SK-N-SH treated with all-trans-retinoic acid at 6 μM for 48 hours (cell line): ENCODE results near the gene ZNF850.

Experiments used
- ATAC-seq: fragments of 200-7000 bp; cut with Tn5 transposase; 3 replicates; pipeline ENCODE4 v1.9.1; 2020; ENCODE audit warnings: mild to moderate bottlenecking, moderate library complexity
- ARNTL ChIP-seq: fragments of 450-650 bp; formaldehyde crosslinking; IDR thresholded peaks from 2 replicates; pipeline ENCODE4 v1.5.0; 2020; ENCODE audit warnings: low read depth, mild to moderate bottlenecking, moderate library complexity, borderline replicate concordance
- BACH2 ChIP-seq: fragments of 250-450 bp; sonication (Bioruptor Pico); IDR thresholded peaks from 2 replicates; pipeline ENCODE4 v1.9.0; 2021; ENCODE audit warnings: mild to moderate bottlenecking, borderline replicate concordance
- GLIS3 ChIP-seq: fragments of 250-450 bp; sonication (Bioruptor Pico); IDR thresholded peaks from 2 replicates; pipeline ENCODE4 v1.5.0; 2020; ENCODE audit warnings: mild to moderate bottlenecking, moderate library complexity
- ISL1 ChIP-seq: fragments of 250-450 bp; sonication (Bioruptor Pico); IDR thresholded peaks from 2 replicates; pipeline ENCODE4 v2.1.2; 2022; ENCODE audit warnings: mild to moderate bottlenecking, moderate library complexity
- OSR1 ChIP-seq: fragments of 250-450 bp; sonication (Bioruptor Pico); IDR thresholded peaks from 2 replicates; pipeline ENCODE4 v1.8.0; 2022; ENCODE audit warnings: moderate library complexity, mild to moderate bottlenecking, inconsistent platforms
- PPARA ChIP-seq: fragments of 250-450 bp; sonication (Bioruptor Pico); IDR thresholded peaks from 2 replicates; pipeline ENCODE4 v1.5.0; 2020; ENCODE audit warnings: mild to moderate bottlenecking, borderline replicate concordance
- RARB ChIP-seq: fragments of 250-450 bp; sonication (Bioruptor Pico); IDR thresholded peaks from 2 replicates; pipeline ENCODE4 v1.8.0; 2021; ENCODE audit warnings: mild to moderate bottlenecking, moderate library complexity
- SNAI2 ChIP-seq: fragments of 250-450 bp; sonication (Bioruptor Pico); IDR thresholded peaks from 2 replicates; pipeline ENCODE4 v1.5.0; 2020; ENCODE audit warnings: mild to moderate bottlenecking, moderate library complexity
- TCF4 ChIP-seq: fragments of 250-450 bp; sonication (Bioruptor Pico); IDR thresholded peaks from 2 replicates; pipeline ENCODE4 v1.8.0; 2021; ENCODE audit warnings: mild to moderate bottlenecking, moderate library complexity, borderline replicate concordance
- TOX ChIP-seq: fragments of 250-450 bp; sonication (Bioruptor Pico); IDR thresholded peaks from 2 replicates; pipeline ENCODE4 v1.8.0; 2021; ENCODE audit warnings: mild to moderate bottlenecking, moderate library complexity, borderline replicate concordance
- ZC3H10 ChIP-seq: fragments of 250-450 bp; sonication (Bioruptor Pico); IDR thresholded peaks from 2 replicates; pipeline ENCODE4 v1.5.1; 2021; ENCODE audit warnings: mild to moderate bottlenecking, moderate library complexity
- ZFP3 ChIP-seq: fragments of 250-450 bp; sonication (Bioruptor Pico); IDR thresholded peaks from 2 replicates; pipeline ENCODE4 v1.5.0; 2020; ENCODE audit warnings: mild to moderate bottlenecking, moderate library complexity
- ZFP30 ChIP-seq: fragments of 450-650 bp; formaldehyde crosslinking; IDR thresholded peaks from 2 replicates; pipeline ENCODE4 v1.5.0; 2022; ENCODE audit warnings: mild to moderate bottlenecking, moderate library complexity
- ZNF70 ChIP-seq: fragments of 450-650 bp; formaldehyde crosslinking; IDR thresholded peaks from 2 replicates; pipeline ENCODE4 v1.5.0; 2020; ENCODE audit warnings: mild to moderate bottlenecking, moderate library complexity
- ZNF8 ChIP-seq: fragments of 450-650 bp; formaldehyde crosslinking; IDR thresholded peaks from 2 replicates; pipeline ENCODE4 v1.5.0; 2020; ENCODE audit warnings: mild to moderate bottlenecking, moderate library complexity
- TF ChIP-seq, protein P1 (sequence below): fragments of 250-450 bp; sonication (Bioruptor Pico); IDR thresholded peaks from 2 replicates; pipeline ENCODE4 v1.5.1; 2020; ENCODE audit warnings: low read depth, mild to moderate bottlenecking, moderate library complexity
- TF ChIP-seq, protein P2 (sequence below): fragments of 250-450 bp; sonication (Bioruptor Pico); IDR thresholded peaks from 2 replicates; pipeline ENCODE4 v1.8.0; 2020; ENCODE audit warnings: mild to moderate bottlenecking, moderate library complexity, borderline replicate concordance
- TF ChIP-seq, protein P3 (sequence below): fragments of 250-450 bp; sonication (Bioruptor Pico); IDR thresholded peaks from 2 replicates; pipeline ENCODE4 v1.5.0; 2020; ENCODE audit warnings: mild to moderate bottlenecking, moderate library complexity
- TF ChIP-seq, protein P4 (sequence below): fragments of 250-450 bp; sonication (Bioruptor Pico); IDR thresholded peaks from 2 replicates; pipeline ENCODE4 v1.8.0; 2021; ENCODE audit warnings: low read depth, mild to moderate bottlenecking, moderate library complexity, borderline replicate concordance
- TF ChIP-seq, protein P5 (sequence below): fragments of 250-450 bp; sonication (Bioruptor Pico); IDR thresholded peaks from 2 replicates; pipeline ENCODE4 v1.5.1; 2021; ENCODE audit warnings: mild to moderate bottlenecking, moderate library complexity

Gene ZNF850

DNA sequence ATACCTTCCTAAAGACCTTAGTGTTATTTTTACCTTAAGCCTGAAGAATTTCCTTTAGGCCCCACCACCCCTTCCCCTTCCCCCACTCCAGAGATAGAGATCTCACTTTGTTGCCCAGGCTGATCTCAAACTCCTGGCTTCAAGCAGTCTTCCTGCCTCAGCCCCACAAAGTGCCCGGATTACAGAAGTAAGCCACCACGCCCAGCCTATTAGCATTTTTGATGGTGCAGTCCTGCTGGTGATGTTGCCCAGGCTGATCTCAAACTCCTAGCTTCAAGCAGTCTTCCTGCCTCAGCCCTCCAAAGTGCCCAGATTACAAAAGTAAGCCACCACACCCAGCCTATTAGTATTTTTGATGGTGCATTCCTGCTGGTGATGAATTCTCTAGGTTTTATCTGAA is 63.2 kb downstream of the ZNF850 start:
- no peak for ATAC-seq
- TF ChIP-seq ZFP30 (CRISPR knock-in tag) (no peak), ZC3H10 (no peak), PPARA (no peak), ISL1 (no peak), ARNTL (CRISPR knock-in tag) (no peak), TCF4 (CRISPR knock-in tag) (no peak), TOX (CRISPR knock-in tag) (no peak), BACH2 (CRISPR knock-in tag) (no peak), ZFP3 (CRISPR knock-in tag) (no peak), GLIS3 (no peak)
- TF ChIP-seq, protein P1, sequence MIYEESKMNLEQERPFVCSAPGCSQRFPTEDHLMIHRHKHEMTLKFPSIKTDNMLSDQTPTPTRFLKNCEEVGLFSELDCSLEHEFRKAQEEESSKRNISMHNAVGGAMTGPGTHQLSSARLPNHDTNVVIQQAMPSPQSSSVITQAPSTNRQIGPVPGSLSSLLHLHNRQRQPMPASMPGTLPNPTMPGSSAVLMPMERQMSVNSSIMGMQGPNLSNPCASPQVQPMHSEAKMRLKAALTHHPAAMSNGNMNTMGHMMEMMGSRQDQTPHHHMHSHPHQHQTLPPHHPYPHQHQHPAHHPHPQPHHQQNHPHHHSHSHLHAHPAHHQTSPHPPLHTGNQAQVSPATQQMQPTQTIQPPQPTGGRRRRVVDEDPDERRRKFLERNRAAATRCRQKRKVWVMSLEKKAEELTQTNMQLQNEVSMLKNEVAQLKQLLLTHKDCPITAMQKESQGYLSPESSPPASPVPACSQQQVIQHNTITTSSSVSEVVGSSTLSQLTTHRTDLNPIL = no peak
- TF ChIP-seq, protein P2, sequence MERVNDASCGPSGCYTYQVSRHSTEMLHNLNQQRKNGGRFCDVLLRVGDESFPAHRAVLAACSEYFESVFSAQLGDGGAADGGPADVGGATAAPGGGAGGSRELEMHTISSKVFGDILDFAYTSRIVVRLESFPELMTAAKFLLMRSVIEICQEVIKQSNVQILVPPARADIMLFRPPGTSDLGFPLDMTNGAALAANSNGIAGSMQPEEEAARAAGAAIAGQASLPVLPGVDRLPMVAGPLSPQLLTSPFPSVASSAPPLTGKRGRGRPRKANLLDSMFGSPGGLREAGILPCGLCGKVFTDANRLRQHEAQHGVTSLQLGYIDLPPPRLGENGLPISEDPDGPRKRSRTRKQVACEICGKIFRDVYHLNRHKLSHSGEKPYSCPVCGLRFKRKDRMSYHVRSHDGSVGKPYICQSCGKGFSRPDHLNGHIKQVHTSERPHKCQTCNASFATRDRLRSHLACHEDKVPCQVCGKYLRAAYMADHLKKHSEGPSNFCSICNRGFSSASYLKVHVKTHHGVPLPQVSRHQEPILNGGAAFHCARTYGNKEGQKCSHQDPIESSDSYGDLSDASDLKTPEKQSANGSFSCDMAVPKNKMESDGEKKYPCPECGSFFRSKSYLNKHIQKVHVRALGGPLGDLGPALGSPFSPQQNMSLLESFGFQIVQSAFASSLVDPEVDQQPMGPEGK (CRISPR knock-in tag) = no peak
- TF ChIP-seq, protein P3, sequence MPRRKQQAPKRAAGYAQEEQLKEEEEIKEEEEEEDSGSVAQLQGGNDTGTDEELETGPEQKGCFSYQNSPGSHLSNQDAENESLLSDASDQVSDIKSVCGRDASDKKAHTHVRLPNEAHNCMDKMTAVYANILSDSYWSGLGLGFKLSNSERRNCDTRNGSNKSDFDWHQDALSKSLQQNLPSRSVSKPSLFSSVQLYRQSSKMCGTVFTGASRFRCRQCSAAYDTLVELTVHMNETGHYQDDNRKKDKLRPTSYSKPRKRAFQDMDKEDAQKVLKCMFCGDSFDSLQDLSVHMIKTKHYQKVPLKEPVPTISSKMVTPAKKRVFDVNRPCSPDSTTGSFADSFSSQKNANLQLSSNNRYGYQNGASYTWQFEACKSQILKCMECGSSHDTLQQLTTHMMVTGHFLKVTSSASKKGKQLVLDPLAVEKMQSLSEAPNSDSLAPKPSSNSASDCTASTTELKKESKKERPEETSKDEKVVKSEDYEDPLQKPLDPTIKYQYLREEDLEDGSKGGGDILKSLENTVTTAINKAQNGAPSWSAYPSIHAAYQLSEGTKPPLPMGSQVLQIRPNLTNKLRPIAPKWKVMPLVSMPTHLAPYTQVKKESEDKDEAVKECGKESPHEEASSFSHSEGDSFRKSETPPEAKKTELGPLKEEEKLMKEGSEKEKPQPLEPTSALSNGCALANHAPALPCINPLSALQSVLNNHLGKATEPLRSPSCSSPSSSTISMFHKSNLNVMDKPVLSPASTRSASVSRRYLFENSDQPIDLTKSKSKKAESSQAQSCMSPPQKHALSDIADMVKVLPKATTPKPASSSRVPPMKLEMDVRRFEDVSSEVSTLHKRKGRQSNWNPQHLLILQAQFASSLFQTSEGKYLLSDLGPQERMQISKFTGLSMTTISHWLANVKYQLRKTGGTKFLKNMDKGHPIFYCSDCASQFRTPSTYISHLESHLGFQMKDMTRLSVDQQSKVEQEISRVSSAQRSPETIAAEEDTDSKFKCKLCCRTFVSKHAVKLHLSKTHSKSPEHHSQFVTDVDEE (CRISPR knock-in tag) = no peak
- TF ChIP-seq, all 23 proteins: peak for 0

DNA sequence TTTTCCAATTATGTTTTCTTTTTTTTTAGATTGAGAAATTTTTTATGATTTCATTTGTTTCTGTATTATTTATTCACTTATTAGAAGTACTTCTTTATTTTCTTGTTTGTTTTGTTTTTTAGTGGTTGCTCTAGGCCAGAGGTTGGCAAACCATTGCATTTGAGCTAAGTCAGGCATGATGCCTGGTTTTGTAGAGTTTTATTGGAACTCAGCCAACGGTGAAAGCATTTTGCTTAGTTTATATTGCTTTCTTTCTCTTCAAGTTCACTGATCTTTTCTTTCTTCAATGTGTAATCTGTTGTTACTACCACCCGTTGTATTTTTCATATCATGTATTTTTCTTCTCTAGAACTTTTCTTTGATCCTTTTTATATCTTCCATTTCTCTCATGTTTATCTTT is 65.5 kb downstream of the ZNF850 start:
- TF ChIP-seq RARB (CRISPR knock-in tag) (no peak), ZNF70 (CRISPR knock-in tag) (no peak), ISL1 (no peak), PPARA (no peak), OSR1 (CRISPR knock-in tag) (no peak)
- TF ChIP-seq, protein P2 (CRISPR knock-in tag) = no peak
- TF ChIP-seq, protein P4, sequence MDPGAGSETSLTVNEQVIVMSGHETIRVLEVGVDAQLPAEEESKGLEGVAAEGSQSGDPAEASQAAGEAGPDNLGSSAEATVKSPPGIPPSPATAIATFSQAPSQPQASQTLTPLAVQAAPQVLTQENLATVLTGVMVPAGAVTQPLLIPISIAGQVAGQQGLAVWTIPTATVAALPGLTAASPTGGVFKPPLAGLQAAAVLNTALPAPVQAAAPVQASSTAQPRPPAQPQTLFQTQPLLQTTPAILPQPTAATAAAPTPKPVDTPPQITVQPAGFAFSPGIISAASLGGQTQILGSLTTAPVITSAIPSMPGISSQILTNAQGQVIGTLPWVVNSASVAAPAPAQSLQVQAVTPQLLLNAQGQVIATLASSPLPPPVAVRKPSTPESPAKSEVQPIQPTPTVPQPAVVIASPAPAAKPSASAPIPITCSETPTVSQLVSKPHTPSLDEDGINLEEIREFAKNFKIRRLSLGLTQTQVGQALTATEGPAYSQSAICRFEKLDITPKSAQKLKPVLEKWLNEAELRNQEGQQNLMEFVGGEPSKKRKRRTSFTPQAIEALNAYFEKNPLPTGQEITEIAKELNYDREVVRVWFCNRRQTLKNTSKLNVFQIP (CRISPR knock-in tag) = no peak
- ATAC-seq = no peak

DNA sequence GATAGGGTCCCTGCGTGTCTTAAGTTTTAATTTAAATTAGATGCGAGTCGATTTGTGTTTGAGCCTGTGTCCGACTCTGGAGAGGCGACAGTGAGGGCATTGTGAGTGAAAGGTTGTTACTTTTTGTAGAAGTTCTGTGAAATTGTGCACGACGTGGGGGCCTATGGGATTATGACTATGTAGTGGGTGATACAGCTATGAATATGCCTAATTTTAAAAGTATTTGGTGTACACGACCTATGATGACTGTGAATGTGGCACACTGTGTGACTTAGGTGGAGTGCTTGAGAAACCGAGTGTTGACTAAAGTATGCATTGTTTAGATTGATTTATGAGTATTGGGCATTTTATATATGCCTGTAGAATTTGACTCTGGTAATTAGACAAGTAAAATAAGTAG is 84.5 kb downstream of the ZNF850 start:
- no peak for ATAC-seq
- no peak for TF ChIP-seq ZNF8
- TF ChIP-seq, protein P1 = no peak
- TF ChIP-seq, protein P5, sequence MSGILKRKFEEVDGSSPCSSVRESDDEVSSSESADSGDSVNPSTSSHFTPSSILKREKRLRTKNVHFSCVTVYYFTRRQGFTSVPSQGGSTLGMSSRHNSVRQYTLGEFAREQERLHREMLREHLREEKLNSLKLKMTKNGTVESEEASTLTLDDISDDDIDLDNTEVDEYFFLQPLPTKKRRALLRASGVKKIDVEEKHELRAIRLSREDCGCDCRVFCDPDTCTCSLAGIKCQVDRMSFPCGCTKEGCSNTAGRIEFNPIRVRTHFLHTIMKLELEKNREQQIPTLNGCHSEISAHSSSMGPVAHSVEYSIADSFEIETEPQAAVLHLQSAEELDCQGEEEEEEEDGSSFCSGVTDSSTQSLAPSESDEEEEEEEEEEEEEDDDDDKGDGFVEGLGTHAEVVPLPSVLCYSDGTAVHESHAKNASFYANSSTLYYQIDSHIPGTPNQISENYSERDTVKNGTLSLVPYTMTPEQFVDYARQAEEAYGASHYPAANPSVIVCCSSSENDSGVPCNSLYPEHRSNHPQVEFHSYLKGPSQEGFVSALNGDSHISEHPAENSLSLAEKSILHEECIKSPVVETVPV = no peak
- no peak for TF ChIP-seq PPARA
- no peak for TF ChIP-seq ZC3H10
- TF ChIP-seq SNAI2 (CRISPR knock-in tag) = no peak
- no peak for TF ChIP-seq ZFP3 (CRISPR knock-in tag)
- no peak for TF ChIP-seq OSR1 (CRISPR knock-in tag)
- no peak for TF ChIP-seq ISL1
- no peak for TF ChIP-seq RARB (CRISPR knock-in tag)
- TF ChIP-seq, protein P3 (CRISPR knock-in tag) = no peak
- no peak for TF ChIP-seq ZFP30 (CRISPR knock-in tag)
- TF ChIP-seq, protein P4 (CRISPR knock-in tag) = no peak
